ENCODE results near the gene ACAA1.
"Not testable (repeated sequence)": the region's sequence is repeated elsewhere in the genome, so short reads cannot be mapped to it uniquely, and the experiment has no call there.

The ACAA1 gene

GRCh38 chr3:38136777-38137614 lies at the start of gene ACAA1:
Gene ACAA1 (minus strand): TSS chr3:38137127. CDS start chr3:38137035, 92 bp downstream.
- FAIRE-seq: no peak

GRCh38 chr3:38177181-38177580 lies 40.3 kb upstream of the ACAA1 start:
- no peak for FAIRE-seq

GRCh38 chr3:38173834-38174418 lies 37.0 kb upstream of the ACAA1 start:
- no peak for FAIRE-seq

- no peak for FAIRE-seq
Observed at GRCh38 chr3:38171622-38172021, 34.7 kb upstream of the ACAA1 start.

GRCh38 chr3:38170722-38171121 lies 33.8 kb upstream of the ACAA1 start:
- FAIRE-seq: no peak

GRCh38 chr3:38169027-38169317 lies 32.0 kb upstream of the ACAA1 start:
- no peak for FAIRE-seq

- FAIRE-seq: no peak
Observed at GRCh38 chr3:38168151-38169026, 31.5 kb upstream of the ACAA1 start.

- no peak for FAIRE-seq
Observed at GRCh38 chr3:38167591-38167990, 30.7 kb upstream of the ACAA1 start.

GRCh38 chr3:38165722-38166387 lies 28.9 kb upstream of the ACAA1 start:
- FAIRE-seq: no peak

GRCh38 chr3:38164952-38165721 lies 28.2 kb upstream of the ACAA1 start, which contains the start of gene OXSR1:
Gene OXSR1 (plus strand): TSS chr3:38165537. CDS start chr3:38165877, 340 bp downstream.
- FAIRE-seq: peak; percentile 90

- FAIRE-seq: no peak
Observed at GRCh38 chr3:38164643-38164951, 27.7 kb upstream of the ACAA1 start.

- no peak for FAIRE-seq
Observed at GRCh38 chr3:38163841-38164642, 27.1 kb upstream of the ACAA1 start.

GRCh38 chr3:38163117-38163840 lies 26.4 kb upstream of the ACAA1 start:
- no peak for FAIRE-seq

GRCh38 chr3:38160704-38161103 lies 23.8 kb upstream of the ACAA1 start:
- FAIRE-seq: not testable (repeated sequence)

- FAIRE-seq: no peak
Observed at GRCh38 chr3:38158472-38158871, 21.5 kb upstream of the ACAA1 start.

GRCh38 chr3:38157595-38157994 lies 20.7 kb upstream of the ACAA1 start:
- no peak for FAIRE-seq

- FAIRE-seq: no peak
Observed at GRCh38 chr3:38157117-38157516, 20.2 kb upstream of the ACAA1 start.

GRCh38 chr3:38155825-38156224 lies 18.9 kb upstream of the ACAA1 start:
- FAIRE-seq: no peak

GRCh38 chr3:38154625-38155255 lies 17.8 kb upstream of the ACAA1 start:
- FAIRE-seq: no peak

- FAIRE-seq: no peak
Observed at GRCh38 chr3:38154033-38154494, 17.1 kb upstream of the ACAA1 start.
